CD4-positive, alpha-beta T cell (primary cell): ENCODE measurements around the gene DMPK. TPM values are rescaled to one million over a fixed set of nuclear protein-coding genes. Genes with fewer than 3 reads are reported as not detected.

ENCODE experiments used
- ATAC-seq: fragments of 200-7000 bp; cut with Tn5 transposase; one replicate; pipeline ENCODE4 v1.10.0; 2022; ENCODE audit warnings: mild to moderate bottlenecking; ENCODE audit not compliant: poor library complexity
- CTCF ChIA-PET: fragments of 350-600 bp; sonication (Branson Sonifier 250); formaldehyde crosslinking; loops from one replicate; lab custom pipeline; 2021; ENCODE audit warnings: antibody characterized with exemption, inconsistent platforms; lab: Charles Lee
- POLR2A ChIA-PET: fragments of 350-600 bp; sonication (Branson Sonifier 250); formaldehyde crosslinking; loops from one replicate; lab custom pipeline; 2021; ENCODE audit warnings: antibody characterized with exemption, inconsistent platforms; lab: Charles Lee
- DNase-seq, 14 experiments: peaks; one replicate each; pipeline ENCODE4 v3.0.0-alpha.2; 2013 to 2020; ENCODE audit warnings: mixed read lengths in 2 of 14
- H3K27ac ChIP-seq, 2 donors: one replicate each; pipeline versions ENCODE4 v1.5.1 to v1.7.0; 2013; ENCODE audit warnings: low read length in 2 of 2, low read depth in 1 of 2, mild to moderate bottlenecking in 1 of 2
- H3K27me3 ChIP-seq, 2 experiments: 1 replicate in 1 of 2; 2 replicates in 1 of 2; pipeline versions ENCODE4 v1.6.1 to v1.7.0; 2013; ENCODE audit warnings: low read length in 2 of 2, control low read depth in 1 of 2, mild to moderate bottlenecking in 1 of 2, moderate library complexity in 1 of 2; ENCODE audit not compliant: insufficient read depth in 2 of 2, control insufficient read depth in 1 of 2
- H3K36me3 ChIP-seq: one replicate; pipeline ENCODE4 v1.6.1; 2013; ENCODE audit warnings: low read length, control low read depth; ENCODE audit not compliant: insufficient read depth
- H3K4me1 ChIP-seq: one replicate; pipeline ENCODE4 v1.6.1; 2013; ENCODE audit warnings: low read length, control low read depth; ENCODE audit not compliant: insufficient read depth
- H3K4me3 ChIP-seq: one replicate; pipeline ENCODE4 v1.5.1; 2013; ENCODE audit warnings: mild to moderate bottlenecking, low read length, moderate library complexity
- H3K9me3 ChIP-seq, 2 experiments: 1 replicate in 1 of 2; 2 replicates in 1 of 2; pipeline versions ENCODE4 v1.6.1 to v1.7.0; 2013; ENCODE audit warnings: low read length in 2 of 2, mild to moderate bottlenecking in 2 of 2, control low read depth in 1 of 2, moderate library complexity in 1 of 2; ENCODE audit not compliant: control insufficient read depth in 1 of 2, insufficient read depth in 1 of 2
- H3K27ac Mint-ChIP-seq: one replicate; pipeline ENCODE4 v1.8.0; 2020; ENCODE audit warnings: mixed read lengths
- H3K27me3 Mint-ChIP-seq: one replicate; pipeline ENCODE4 v1.8.0; 2021; ENCODE audit warnings: mixed read lengths
- H3K36me3 Mint-ChIP-seq: one replicate; pipeline ENCODE4 v1.8.0; 2021; ENCODE audit warnings: low read depth, mixed read lengths
- H3K4me1 Mint-ChIP-seq: one replicate; pipeline ENCODE4 v1.8.0; 2021; ENCODE audit warnings: low read depth, mixed read lengths
- H3K4me3 Mint-ChIP-seq: one replicate; pipeline ENCODE4 v1.8.0; 2020; ENCODE audit warnings: mild to moderate bottlenecking, mixed read lengths
- H3K9me3 Mint-ChIP-seq: one replicate; pipeline ENCODE4 v1.8.0; 2020; ENCODE audit warnings: mixed read lengths
- intact Hi-C, 2 experiments: fragments of 100-400 bp; cut with DNase I in 1 of 2; cut with micrococcal nuclease in 1 of 2; formaldehyde crosslinking; loops; one replicate each; pipeline versions ENCODE4 v1.15.1 to v1.9.0; 2023 to 2025; cut with DNase I, micrococcal nuclease
- total RNA-seq, 174 experiments: library from RNA in 2 of 174; stranded (reverse) in 2 of 174; gene quantifications; one replicate each; pipeline ENCODE4 v1.2.3 and lab custom pipeline; 2021 to 2026
- TF ChIP-seq, protein P1 (sequence below): fragments of 200-600 bp; IDR thresholded peaks from one replicate; pipeline ENCODE4 v1.8.0; 2022; ENCODE audit warnings: antibody characterized with exemption, mild to moderate bottlenecking

The DMPK gene
- total RNA-seq, 2 experiments from 2014 or later, result 24.0 to 24.9 TPM

DNA sequence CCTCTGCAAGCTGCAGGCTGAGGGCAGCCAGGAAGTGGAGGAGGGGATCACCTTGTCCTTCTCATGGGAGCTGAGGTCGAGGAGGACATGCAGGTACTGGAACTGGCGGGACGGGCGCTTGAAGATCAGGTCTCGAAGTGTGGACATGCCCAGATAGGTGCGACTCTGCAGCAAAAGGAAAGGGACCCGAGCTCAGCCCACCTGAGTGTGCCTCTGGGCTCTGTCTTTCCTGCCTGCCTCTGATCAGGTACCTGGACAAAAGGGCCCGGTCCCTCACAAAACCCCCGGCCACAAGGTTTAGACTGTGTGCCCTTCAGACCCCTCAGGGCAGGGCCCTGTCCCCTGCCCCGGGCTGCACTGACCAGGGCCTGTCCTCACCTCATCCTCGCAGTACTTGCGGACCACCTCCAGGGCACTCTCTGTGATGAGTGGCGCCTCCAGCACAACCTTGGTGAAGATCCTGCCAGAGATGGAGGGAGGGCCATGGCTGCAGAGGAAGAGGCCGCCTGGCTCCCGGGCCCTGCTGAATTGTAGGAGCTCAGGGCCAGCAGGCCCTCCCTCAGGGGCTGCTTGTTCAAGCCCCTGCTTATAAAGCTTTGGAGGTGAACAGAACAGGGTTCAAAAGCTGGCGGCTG lies 45.3 kb upstream of the DMPK start:
- Mint-ChIP-seq H3K4me1 (no peaks in the 10 kb centered on the region), H3K4me3 (no peak overlapping the region), H3K27ac (no peak overlapping the region), H3K27me3 (no peaks in the 10 kb centered on the region), H3K36me3 (peaks cover 77% of the 10 kb centered on the region), H3K9me3 (no peaks in the 10 kb centered on the region)
- Histone ChIP-seq H3K4me1 (no peaks in the 10 kb centered on the region), H3K36me3 (peaks cover 83% of the 10 kb centered on the region), H3K4me3 (no peak overlapping the region), H3K27ac (no peak overlapping the region), H3K27me3 (no peaks in the 10 kb centered on the region), H3K9me3 (no peaks in the 10 kb centered on the region)
- ChIA-PET CTCF (interaction anchor here (1.3 kb wide), 1 partner anchor 10 kb away, joined by 3 read pairs; no protein-coding TSS in a partner anchor), POLR2A (no interaction called here)
- ATAC-seq, result no peak
- TF ChIP-seq, protein P1, sequence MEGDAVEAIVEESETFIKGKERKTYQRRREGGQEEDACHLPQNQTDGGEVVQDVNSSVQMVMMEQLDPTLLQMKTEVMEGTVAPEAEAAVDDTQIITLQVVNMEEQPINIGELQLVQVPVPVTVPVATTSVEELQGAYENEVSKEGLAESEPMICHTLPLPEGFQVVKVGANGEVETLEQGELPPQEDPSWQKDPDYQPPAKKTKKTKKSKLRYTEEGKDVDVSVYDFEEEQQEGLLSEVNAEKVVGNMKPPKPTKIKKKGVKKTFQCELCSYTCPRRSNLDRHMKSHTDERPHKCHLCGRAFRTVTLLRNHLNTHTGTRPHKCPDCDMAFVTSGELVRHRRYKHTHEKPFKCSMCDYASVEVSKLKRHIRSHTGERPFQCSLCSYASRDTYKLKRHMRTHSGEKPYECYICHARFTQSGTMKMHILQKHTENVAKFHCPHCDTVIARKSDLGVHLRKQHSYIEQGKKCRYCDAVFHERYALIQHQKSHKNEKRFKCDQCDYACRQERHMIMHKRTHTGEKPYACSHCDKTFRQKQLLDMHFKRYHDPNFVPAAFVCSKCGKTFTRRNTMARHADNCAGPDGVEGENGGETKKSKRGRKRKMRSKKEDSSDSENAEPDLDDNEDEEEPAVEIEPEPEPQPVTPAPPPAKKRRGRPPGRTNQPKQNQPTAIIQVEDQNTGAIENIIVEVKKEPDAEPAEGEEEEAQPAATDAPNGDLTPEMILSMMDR, result no peak
- intact Hi-C loops, result no loop called here
- DNase-seq, result no peak

DNA sequence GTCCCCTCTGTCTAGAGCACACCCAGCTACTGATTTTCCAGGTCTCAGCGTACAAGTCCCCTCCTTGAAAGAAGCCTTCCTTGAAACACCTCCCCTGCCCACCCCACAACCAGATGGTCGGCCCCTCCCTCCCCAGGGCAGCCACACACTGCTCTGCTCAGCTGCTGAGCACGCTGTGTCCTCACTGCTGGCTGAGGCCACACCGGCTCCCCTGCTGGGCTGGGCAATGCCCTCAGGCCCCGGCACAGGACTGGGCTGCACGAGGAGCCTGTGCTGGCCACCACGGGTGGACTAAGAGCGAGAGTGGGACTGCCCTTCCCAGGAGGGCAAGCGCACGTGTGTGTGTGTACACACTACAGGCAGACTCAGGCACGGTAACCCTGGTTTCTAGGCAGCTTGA lies 44.6 kb upstream of the DMPK start:
- ATAC-seq, result no peak
- H3K27me3 ChIP-seq, result no peaks in the 10 kb centered on the region
- Mint-ChIP-seq H3K36me3 (peaks cover 71% of the 10 kb centered on the region), H3K27me3 (no peaks in the 10 kb centered on the region), H3K27ac (no peak overlapping the region), H3K9me3 (no peaks in the 10 kb centered on the region), H3K4me3 (no peak overlapping the region), H3K4me1 (no peaks in the 10 kb centered on the region)
- ChIA-PET CTCF (no interaction called here), POLR2A (no interaction called here)
- no peak for DNase-seq
- H3K9me3 ChIP-seq, result no peaks in the 10 kb centered on the region
- no peak overlapping the region for H3K27ac ChIP-seq
- TF ChIP-seq, protein P1, result no peak
- no peaks in the 10 kb centered on the region for H3K4me1 ChIP-seq
- no peak overlapping the region for H3K4me3 ChIP-seq
- intact Hi-C loops, result no loop called here
- H3K36me3 ChIP-seq, result peaks cover 80% of the 10 kb centered on the region

DNA sequence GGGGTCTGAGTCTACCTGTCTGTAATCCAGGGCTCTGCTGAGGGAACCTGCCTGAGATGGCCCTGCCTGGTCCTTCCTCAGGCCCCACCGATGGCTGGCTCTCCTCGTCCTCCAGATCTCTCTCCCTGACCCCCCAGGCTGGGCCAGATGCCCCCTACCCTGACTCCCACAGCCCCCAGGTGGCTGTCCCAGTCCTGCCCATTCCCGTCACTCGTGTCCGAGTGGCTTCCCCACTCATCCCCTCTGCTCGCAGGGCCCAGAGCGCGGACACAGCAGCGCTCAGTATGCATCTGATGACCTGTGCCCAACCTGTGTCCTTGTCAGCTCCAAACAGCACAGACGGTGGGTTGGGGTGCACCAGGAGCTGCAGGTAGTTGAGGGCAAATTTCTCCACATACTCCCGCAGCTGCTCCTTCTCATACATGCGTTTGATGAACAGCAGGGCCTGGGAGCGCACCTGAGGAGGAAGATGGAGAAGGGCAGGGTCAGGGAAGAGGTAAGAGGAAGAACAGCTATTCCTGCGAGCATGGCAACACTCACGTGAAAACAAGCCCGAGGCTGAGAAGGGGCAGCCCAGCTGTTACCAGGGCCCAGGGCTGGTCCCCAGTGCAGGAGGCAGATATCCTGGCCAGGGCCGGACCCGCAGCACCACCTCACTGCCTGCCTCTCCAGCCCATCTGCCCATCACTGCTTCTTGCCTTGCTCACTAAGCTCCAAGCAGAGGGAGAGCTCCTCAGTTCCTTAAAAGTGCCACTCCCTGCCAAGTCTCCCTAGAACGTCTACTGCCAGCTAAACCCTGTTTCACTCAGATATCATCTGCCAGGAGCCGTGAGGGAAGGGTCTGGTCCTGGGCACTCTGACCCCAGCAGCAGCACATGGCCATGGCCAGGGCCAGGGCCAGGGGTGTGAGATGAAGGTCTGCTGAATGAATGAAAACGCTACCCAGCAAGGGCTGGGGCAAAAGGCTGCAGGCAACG lies 43.9 kb upstream of the DMPK start:
- DNase-seq (no peak), ATAC-seq (no peak)
- Mint-ChIP-seq H3K4me1 (no peaks in the 10 kb centered on the region), H3K36me3 (peaks cover 64% of the 10 kb centered on the region), H3K4me3 (no peak overlapping the region), H3K27ac (no peak overlapping the region), H3K9me3 (no peaks in the 10 kb centered on the region), H3K27me3 (no peaks in the 10 kb centered on the region)
- Histone ChIP-seq H3K27me3 (no peaks in the 10 kb centered on the region), H3K4me1 (no peaks in the 10 kb centered on the region), H3K36me3 (peaks cover 77% of the 10 kb centered on the region), H3K4me3 (no peak overlapping the region), H3K27ac (no peak overlapping the region), H3K9me3 (no peaks in the 10 kb centered on the region)
- ChIA-PET CTCF (interaction anchor here (0.9 kb wide), 1 partner anchor 9 kb away, joined by 6 read pairs; no protein-coding TSS in a partner anchor), POLR2A (no interaction called here)
- TF ChIP-seq, protein P1, result no peak
- intact Hi-C loops, result no loop called here
